ENCODE results near the gene CELF4. TPM values are rescaled to one million over a fixed set of nuclear protein-coding genes. Genes with fewer than 3 reads are reported as not detected.
A peak's percentile ranks its signal among the peaks of the same experiment; 100 is the strongest.

CELF4 gene
- total and polyA plus RNA-seq, 10 of the 15 experiments (the other 5 are each of a cell fraction or from before 2014, with no cell fraction given), result 0.03 to 0.32 TPM; not detected in 8

GRCh38 chr18:37287601-37288000, 278.0 kb downstream of the CELF4 start:
- H3K36me3 ChIP-seq (ENCODE audit: control insufficient read depth in 2 of 2, insufficient read depth in 2 of 2, low read length in 1 of 2), result no peaks in the 10 kb centered on the region
- ATAC-seq, result no peak
- H3K4me3 ChIP-seq, result no peak overlapping the region
- no peaks in the 10 kb centered on the region for H3K27me3 ChIP-seq (replicated peaks in 1 of 2; ENCODE audit: control insufficient read depth in 2 of 2, insufficient read depth in 2 of 2, low read length in 1 of 2)
- no peak overlapping the region for H3K27ac ChIP-seq (ENCODE audit: control insufficient read depth, insufficient read depth)
- H3K9ac ChIP-seq (ENCODE audit: control insufficient read depth, insufficient read depth, low read length), result no peak overlapping the region
- SMC1A ChIA-PET (ENCODE audit: uncharacterized antibody, unreplicated experiment), result interaction anchor here (0.5 kb wide), 1 partner anchor 1242 kb away, joined by 3 read pairs; no protein-coding TSS in a partner anchor
- no peak for FAIRE-seq
- no peak overlapping the region for H2AFZ ChIP-seq (ENCODE audit: control insufficient read depth, low read depth, low read length)
- no peaks in the 10 kb centered on the region for H3K9me3 ChIP-seq (replicated peaks; ENCODE audit: control insufficient read depth, insufficient read depth, low read length)
- no TSS peak for BruUV-seq (replicated peaks)
- DNase-seq (ENCODE audit: low read depth, low spot score), result no peak
- no peak overlapping the region for H3K4me2 ChIP-seq (ENCODE audit: control insufficient read depth, insufficient read depth)
- no peaks in the 10 kb centered on the region for H4K20me1 ChIP-seq (ENCODE audit: control insufficient read depth, insufficient read depth)
- POLR2A ChIA-PET, result no interaction called here
- TF ChIP-seq MLLT1 (IDR thresholded peaks at IDR 0.05), result peak; percentile 65; the same call in 1 of the 2 replicates
- no peak for TF ChIP-seq HDAC2 (IDR thresholded peaks at IDR 0.05)
- no peak for TF ChIP-seq NFIC (IDR thresholded peaks at IDR 0.05; ENCODE audit: low read depth, low read length)
- RAD21 ChIA-PET (ENCODE audit: unreplicated experiment), result no interaction called here
- in situ Hi-C loops (cut with MboI), result no loop called here
- intact Hi-C loops (cut with micrococcal nuclease; ENCODE audit: unreplicated experiment), result no loop called here
- WGBS (ENCODE audit: insufficient coverage, insufficient replicate concordance, low lambda C conversion rate, missing lambda C conversion rate), result 0% methylated on average over 1 of the region's 1 CpG
- no peaks in the 10 kb centered on the region for H3K79me2 ChIP-seq (ENCODE audit: control insufficient read depth, insufficient read depth, low read length)
- CTCF ChIA-PET, result no interaction called here
- H3K4me1 ChIP-seq (ENCODE audit: control insufficient read depth, insufficient read depth, low read length), result no peaks in the 10 kb centered on the region

GRCh38 chr18:37286801-37287200, 278.8 kb downstream of the CELF4 start:
- FAIRE-seq, result no peak
- RAD21 ChIA-PET (ENCODE audit: unreplicated experiment), result no interaction called here
- Histone ChIP-seq H4K20me1 (ENCODE audit: control insufficient read depth, insufficient read depth) (no peaks in the 10 kb centered on the region), H3K4me2 (ENCODE audit: control insufficient read depth, insufficient read depth) (no peak overlapping the region), H3K36me3 (ENCODE audit: control insufficient read depth in 2 of 2, insufficient read depth in 2 of 2, low read length in 1 of 2) (no peaks in the 10 kb centered on the region), H3K79me2 (ENCODE audit: control insufficient read depth, insufficient read depth, low read length) (no peaks in the 10 kb centered on the region), H3K4me1 (ENCODE audit: control insufficient read depth, insufficient read depth, low read length) (no peaks in the 10 kb centered on the region), H3K4me3 (no peak overlapping the region), H3K27me3 (replicated peaks in 1 of 2; ENCODE audit: control insufficient read depth in 2 of 2, insufficient read depth in 2 of 2, low read length in 1 of 2) (no peaks in the 10 kb centered on the region), H3K9ac (ENCODE audit: control insufficient read depth, insufficient read depth, low read length) (no peak overlapping the region), H3K27ac (ENCODE audit: control insufficient read depth, insufficient read depth) (no peak overlapping the region), H3K9me3 (replicated peaks; ENCODE audit: control insufficient read depth, insufficient read depth, low read length) (no peaks in the 10 kb centered on the region), H2AFZ (ENCODE audit: control insufficient read depth, low read depth, low read length) (no peak overlapping the region)
- no peak for DNase-seq (ENCODE audit: low read depth, low spot score)
- 32% methylated on average over 9 of the region's 9 CpGs for WGBS (ENCODE audit: insufficient coverage, insufficient replicate concordance, low lambda C conversion rate, missing lambda C conversion rate)
- POLR2A ChIA-PET, result no interaction called here
- intact Hi-C loops (cut with micrococcal nuclease; ENCODE audit: unreplicated experiment) (no loop called here), in situ Hi-C loops (cut with MboI) (no loop called here)
- no peak for ATAC-seq
- CTCF ChIA-PET, result no interaction called here
- BruUV-seq (replicated peaks), result no TSS peak
- SMC1A ChIA-PET (ENCODE audit: uncharacterized antibody, unreplicated experiment), result no interaction called here
- no peak for TF ChIP-seq SIX5 (IDR thresholded peaks at IDR 0.05; ENCODE audit: low read depth, low read length, severe bottlenecking)
- no peak for TF ChIP-seq GABPA (IDR thresholded peaks at IDR 0.05; ENCODE audit: low read depth)
- TF ChIP-seq EP300 (IDR thresholded peaks at IDR 0.05; ENCODE audit: borderline replicate concordance in 1 of 2, control insufficient read depth in 1 of 2, low read depth in 2 of 2, low read length in 2 of 2), result no peak
- TF ChIP-seq MAX (IDR thresholded peaks at IDR 0.05; ENCODE audit: low read depth, low read length), result no peak
- no peak for TF ChIP-seq BACH1 (IDR thresholded peaks at IDR 0.05; ENCODE audit: borderline replicate concordance)
- no peak for TF ChIP-seq IRF5 (IDR thresholded peaks at IDR 0.05; ENCODE audit: borderline replicate concordance)
- no peak for TF ChIP-seq ETV6 (conservative IDR thresholded peaks at IDR 0.05 in 1 of 2, IDR thresholded peaks at IDR 0.05 in 1 of 2; ENCODE audit: borderline replicate concordance in 1 of 2, low read depth in 1 of 2)
- no peak for TF ChIP-seq POLR2A (IDR thresholded peaks at IDR 0.05; ENCODE audit: low read depth, low read length)
- TF ChIP-seq ASH2L (IDR thresholded peaks at IDR 0.05; ENCODE audit: borderline replicate concordance, low read depth), result no peak
- TF ChIP-seq YBX1 (IDR thresholded peaks at IDR 0.05), result no peak
- TF ChIP-seq KLF5 (IDR thresholded peaks at IDR 0.05; ENCODE audit: partially characterized antibody), result no peak
- no peak for TF ChIP-seq SMAD1 (IDR thresholded peaks at IDR 0.05; ENCODE audit: low read depth, partially characterized antibody)
- no peak for TF ChIP-seq PAX8 (IDR thresholded peaks at IDR 0.05)

Measured in GM12878 (cell line).